Activated T-cell treated with anti-CD3 and anti-CD28 coated beads, Interleukin-2, amount 50 U/mL, for 1 hour (primary cell): ENCODE results near the gene MAP1B.
"Not testable (repeated sequence)": the region's sequence is repeated elsewhere in the genome, so short reads cannot be mapped to it uniquely, and the experiment has no call there.

Source experiments
- DNase-seq: peaks from one replicate; pipeline ENCODE4 v3.0.0-alpha.2; 2020

The MAP1B gene

DNA sequence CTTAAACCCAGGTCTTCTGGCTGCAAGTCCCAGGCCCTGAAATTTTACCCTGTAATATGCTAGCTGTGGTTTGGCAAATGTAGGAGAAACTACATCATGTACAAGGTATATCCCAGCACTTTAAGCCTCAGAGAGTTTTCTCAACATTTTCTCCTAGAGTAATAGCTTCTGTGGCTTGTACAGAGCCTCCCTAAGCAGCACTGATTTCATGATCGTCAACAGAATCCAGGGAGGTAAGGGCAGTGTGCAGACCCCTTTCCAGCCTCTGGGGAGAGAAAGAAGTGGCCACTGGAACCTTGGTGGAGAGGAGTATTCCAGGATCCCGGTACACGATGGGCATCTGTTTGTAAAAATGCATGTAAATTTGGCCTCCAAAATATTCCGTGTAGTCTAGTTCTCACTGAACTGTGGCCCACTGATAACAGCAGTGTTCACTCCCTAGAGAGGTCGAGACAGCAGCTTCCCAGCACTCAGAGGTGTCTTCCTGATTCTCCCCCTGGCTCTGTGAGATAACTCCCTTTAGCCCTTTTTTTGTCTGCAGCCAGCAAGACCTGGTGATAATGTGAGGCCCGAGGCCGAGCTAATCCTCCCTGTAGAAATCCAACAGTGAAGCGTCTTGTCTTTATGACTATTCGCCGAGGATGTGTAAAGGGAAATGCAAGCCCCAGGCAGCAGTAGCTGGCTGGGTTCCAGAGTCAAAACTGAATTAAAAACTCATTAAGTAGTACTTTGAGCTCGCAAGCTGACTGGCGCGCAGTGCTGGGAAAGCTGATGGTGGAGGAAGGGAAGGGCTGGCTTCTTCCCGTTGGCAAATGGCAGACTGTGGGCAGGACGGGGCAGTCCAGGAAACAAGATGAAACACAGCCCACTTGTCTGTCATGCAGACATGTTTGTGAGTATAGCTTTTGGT, 59.0 kb downstream of the MAP1B start:
- DNase-seq = no peak

DNA sequence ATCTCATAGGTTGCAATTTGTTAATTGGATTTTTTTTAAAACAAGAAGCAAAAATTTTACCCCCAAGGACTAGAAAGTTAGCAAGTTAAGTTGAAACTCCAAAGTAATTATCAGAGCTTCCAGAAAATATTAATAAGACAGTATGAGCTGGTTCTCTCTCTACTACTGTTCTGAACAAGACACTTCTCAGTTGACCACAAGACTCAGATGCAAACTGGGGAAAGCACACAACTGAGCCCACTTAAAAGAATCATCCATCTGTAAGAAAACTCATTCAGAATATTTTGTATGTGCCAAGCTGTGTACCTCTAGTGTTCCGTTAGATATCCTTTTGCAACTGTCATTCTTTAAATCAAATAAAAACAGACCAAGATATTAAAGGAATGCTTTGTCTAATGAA, 60.0 kb downstream of the MAP1B start:
- no peak for DNase-seq

DNA sequence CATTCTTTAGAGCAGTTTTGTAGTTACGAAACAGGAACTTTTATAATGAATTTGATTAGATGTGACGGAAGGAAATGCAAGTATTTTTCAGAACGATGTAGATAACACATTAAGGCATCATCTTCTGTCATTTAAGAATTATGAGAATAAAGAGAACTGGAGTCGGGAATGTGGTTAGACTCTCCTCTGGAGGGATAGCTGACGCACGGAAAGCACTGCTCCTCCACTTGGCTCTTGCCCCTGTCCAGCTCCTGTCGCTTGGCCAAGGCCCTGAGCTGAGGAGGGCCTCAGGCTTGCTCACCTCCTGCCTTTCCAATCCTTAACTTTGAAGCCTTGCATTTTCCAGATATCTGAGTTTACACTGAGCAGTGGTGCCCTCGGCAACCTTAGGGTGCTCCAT, 60.5 kb downstream of the MAP1B start:
- no peak for DNase-seq

DNA sequence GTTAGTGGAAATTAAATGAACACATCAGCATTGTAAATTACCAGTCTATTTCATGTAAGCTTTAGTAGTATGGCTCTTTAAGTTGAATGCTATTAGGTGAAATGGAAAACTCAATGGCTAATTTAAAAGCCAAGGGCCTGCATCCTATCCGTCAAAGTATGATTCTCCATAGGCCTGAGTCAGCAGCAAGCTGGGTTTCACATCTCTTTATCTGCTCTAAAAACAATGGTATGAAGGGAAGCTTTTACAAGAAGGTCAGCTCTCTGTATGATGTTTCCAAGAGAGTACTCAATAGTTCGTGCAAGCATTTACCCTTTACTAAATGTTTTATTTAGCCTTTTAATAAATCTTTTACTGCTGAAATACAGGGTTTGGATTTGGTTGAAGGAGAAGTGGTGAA, 62.8 kb downstream of the MAP1B start:
- no peak for DNase-seq

DNA sequence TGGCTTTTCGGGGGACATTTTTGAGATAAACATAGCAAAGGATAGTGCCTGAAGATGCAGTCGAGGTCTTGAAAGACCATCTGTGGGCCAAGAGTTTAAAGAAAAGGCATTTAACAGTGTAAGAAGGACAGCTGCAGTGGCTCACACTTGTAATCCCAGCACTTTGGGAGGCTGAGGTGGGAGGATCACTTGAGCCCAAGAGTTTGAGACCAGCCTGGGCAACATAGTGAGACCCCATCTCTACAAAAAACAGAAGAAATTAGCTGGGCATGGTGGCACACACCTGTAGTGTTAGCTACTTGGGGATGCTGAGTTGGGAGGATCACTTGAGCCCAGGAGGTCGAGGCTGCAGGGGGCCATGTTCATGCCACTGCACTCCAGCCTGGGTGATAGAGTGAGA, 63.9 kb downstream of the MAP1B start:
- DNase-seq = not testable (repeated sequence)

DNA sequence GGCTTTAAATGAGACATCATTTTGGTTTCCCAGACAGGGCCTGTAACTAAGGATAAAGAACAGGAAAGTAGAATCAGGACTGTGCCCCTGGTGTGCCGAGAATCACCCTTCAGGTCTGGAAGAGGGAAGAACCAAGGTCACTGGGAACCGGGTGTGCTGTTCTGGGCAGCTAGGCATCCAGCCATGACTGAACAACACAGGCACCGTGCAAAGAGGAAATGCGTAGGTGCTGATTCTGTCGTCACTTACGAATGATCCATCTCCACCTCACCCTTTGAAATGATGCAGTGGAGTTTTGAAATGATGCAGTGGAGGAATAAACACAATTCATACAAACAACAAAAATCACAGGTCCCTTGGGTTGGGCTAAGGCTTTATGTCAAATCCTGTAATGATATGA, 64.4 kb downstream of the MAP1B start:
- no peak for DNase-seq

DNA sequence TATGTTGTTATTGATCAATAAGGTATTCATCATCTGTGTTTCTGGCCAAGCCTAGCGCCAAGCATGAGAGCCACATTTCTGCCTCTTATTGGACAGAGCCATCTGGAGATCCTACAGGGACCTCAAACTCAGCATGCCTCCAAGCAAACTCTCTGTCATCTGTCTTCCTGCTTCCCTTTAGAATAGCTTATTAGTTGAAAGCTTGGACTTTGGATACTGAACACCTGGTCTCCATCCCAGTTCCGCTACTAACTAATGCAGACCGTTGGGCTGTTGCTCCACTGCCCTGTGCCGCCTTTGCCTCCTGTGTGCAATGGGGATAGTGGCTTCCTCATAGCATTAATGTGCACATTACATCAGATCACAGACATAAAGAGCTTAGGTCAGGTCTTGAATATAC, 65.5 kb downstream of the MAP1B start:
- DNase-seq = no peak

DNA sequence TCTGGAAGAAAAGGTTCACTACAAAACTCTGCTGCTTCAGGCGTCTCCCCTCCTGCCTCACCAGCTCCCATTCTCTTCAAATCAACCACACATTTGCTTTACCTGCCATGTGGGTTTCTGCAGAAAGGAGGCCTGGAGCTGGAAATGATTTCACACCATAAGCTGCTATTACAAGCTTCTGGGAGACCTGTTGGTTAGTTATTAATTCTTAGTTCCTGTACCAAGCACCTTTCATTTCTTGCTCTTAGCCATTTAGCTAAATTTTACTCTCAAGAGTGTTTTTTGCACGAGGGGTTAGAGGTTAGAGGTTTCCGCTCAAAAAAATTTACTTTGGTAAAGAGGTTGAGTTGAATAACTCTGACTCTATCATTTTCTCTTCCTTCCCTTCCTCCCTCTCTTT, 70.3 kb downstream of the MAP1B start:
- no peak for DNase-seq

DNA sequence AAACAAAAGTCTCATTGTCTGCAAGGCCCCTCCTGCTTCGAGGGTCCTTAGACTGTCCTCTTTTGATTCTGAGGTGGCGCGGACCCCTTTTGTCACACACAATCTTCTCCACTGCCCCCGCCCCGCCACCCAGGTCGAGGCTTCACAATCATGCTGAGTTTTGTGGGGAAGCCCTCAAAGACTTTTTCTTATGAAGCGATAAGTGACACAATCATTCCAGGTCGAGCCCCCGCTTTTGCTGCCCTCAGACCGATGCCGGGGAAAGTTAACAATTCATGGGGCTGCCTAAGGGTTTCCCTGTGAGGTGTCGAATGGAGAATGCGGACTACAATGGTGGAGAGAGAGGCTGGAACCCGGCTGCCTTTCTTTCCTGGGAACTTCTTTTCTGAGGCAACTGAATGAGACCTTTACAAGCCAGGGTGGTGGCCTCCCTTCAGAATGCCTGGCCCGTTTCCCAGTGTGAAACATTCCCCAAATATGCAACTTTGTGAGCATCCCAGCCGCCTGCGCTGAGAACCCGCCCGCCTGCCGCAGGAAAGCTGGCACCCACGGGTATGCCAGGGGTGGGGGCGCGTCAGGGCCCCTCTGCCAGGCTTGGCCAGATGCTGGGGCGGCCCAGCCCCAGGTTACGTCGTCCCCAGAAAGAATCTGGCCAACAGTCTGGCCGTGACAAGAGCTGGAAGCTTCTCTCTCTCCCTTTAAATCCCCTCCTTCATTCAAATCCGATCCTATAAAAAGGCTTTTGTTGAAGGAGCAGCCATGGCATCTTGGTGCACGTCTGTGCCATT, 71.9 kb downstream of the MAP1B start:
- no peak for DNase-seq

DNA sequence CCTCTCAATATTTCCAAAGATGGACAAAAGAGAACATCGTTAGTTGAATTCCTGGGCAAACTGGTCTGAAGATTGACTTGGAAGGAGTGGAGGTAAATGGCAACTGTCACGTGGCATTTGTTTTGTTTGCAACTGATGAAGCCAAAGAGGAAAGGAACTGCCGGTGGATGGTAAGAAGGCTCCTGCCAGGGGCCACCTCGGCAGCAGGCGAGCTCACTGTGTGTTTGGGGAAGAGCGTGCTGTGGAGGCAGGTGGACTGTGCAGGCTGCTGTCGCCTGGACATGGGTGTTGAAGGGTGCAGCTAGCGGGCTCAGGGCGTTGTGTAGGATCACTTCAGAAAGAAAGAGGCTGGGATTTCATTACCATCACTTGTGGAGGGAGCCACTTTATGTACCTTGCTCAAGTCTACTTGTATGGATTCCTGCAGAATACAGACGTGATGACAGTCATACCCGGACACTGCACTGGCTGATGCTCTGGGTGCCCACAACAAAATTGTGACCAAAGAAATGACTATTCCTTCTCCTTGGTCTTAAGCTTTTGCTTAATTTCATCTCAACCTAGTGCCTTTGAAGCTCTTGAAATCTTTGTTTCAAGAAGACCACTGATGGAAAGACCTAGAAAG, 72.7 kb downstream of the MAP1B start:
- DNase-seq = no peak

DNA sequence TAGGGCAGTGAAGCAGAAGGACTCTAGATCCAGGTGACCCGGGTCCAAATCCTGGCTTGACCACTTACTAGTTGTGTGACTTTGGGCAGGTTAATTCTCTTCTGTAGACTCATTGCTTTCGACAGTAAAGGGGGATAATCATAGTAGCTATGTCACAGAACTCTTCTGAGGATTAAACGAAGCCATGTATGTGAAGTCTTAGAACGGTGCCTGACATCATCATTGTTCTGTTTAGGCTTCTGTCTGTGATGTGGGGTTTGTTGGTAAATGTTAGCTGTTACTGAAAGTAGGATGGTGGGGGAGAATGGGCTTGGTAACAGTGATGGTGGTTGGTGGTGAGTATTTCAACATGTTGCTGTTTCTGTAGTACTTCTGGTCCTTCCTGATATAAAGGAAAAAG, 73.7 kb downstream of the MAP1B start:
- DNase-seq = no peak

DNA sequence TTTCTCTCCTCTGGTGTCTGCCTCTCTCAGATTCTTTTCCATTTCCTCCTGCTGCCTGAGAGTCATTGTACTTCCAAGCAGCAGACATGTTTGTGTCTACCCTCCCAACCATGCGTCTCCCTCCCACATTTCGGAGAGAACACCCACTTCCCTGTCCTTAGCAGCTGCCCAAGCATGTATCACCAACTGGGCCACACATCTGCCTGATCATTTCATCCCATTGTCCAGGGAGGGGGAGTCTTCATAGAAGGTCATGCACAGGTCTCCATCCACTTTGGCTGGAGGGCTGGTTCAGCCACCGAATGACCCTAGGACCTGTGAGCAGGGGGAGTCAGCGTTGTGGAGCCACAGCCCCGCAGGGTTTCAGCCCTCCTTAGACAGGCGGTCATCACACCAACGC, 75.4 kb downstream of the MAP1B start:
- DNase-seq = no peak

DNA sequence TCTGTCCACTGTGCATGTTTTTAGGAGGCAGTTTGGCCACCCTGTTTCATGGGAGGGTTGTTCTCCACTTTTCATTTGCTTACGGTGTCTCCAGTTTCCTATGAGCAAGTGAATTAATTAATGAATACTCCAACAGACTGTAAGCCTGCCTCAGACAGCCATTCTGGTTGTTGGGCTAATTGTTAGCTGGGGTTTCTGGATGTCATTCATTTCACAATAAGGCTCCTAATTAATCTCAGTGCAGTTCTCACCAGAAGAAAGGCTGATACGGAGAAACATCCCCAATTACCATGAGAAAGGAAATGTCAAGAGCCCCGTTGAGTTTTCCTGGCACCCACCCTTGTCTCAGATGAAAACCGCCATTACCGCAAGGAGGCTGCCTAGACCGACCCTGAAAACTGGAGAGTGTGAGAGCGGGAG, 75.8 kb downstream of the MAP1B start:
- no peak for DNase-seq

DNA sequence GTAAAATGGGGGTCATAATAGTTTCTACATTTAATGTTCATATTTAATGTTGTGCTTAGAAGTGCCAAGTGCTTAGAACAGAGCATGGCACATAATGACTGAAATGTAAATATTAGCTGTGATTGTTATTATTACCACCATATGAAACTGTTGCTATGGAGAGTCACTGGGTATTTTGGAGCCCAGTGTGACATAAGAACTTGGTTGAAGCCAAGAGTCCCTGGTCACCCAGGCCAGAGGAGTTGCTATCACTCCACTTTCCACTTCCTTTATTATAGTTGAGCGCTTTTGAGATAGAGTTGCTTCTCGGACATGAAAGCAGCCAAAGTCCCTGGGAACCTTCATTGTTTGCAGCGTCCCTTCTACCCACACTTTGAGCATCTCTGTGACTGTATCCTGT, 77.1 kb downstream of the MAP1B start:
- DNase-seq = no peak

DNA sequence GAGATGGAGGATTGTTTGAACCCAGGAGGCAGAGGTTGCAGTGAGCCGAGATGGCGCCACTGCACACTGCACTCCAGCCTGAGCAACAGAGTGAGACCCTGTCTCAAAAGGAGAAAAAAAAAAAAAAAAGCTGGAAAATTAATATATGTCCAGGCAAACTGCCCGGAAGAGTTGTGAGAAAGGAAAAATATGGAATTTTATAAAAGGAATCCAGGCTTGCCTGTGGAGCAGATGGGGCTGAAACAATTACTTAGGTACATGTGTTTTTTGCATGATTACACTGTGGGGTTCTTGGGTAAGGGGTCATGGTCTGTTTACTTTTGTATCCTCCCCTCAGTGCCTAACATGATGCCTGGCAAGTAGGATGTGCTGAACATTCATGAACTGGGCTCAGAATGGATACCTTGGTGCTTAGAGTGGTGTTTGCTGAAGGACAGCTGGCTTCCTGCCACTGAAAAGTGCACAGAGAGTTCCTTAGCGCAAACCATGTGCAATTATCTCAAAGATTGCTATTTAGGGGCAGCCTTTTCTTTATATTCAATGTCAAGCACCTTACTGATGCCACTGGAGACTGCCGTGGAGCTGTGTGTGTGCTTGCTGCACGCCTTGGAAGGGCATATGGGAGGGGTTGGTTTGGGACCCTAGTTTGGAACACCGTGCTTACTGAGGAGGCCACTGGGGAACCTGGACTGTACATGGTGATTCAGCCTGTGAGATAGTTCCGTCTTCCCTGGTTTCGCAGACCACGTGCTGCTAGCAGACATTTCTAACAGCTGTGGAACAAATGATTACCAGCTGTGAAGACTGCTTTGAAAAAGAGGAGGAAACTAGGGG, 78.4 kb downstream of the MAP1B start:
- DNase-seq = no peak

DNA sequence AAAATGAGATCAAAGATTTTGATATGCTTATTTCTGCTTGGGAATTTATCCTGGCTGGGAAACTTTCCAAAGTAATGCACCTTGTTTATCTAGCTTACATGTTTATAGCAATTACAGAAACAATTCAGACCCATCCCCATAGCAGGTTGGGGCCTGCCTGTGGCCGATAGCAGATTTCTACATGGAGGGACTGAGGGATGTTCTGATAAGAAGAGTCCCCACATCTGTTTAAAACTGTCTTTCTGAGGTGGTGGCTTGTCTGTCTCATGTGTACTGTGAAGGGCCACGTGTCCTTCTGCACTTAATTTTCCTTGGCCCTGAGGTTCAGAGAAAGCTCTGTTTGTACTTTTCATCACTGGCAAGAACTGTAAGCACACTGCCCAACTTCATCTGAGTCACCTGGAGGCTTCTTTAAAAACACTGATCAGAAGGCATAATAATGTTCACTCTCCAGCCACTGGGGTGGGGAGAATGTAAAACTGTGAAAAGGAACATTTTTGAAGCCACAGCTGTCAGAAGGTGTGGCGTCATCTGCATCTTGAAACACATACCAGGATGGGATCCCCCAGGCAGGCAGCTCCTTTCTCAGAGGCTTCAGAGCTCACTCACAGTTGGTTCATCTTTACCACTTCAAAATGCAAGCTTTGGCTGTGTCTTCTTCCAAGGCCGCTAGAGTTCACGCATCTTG, 80.3 kb downstream of the MAP1B start:
- no peak for DNase-seq

DNA sequence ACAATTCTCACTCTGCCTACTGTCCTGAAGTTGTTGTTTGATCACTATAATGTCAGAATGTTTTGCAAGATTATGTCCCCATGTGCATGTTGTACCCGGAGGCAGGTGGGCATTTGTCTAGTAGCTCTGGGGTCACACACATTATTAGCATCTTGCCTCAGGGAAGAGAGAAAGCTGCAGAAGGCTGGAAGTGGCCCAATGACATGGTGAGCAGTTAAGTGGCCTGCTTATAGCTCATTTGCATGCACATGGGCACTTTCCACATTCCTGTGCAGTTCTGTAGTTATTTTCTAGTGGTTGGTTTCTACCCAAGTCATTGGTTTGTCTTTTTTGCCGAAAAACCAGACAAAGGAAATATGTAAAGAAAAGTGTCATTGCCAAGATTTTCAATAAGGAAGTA, 80.9 kb downstream of the MAP1B start:
- no peak for DNase-seq

DNA sequence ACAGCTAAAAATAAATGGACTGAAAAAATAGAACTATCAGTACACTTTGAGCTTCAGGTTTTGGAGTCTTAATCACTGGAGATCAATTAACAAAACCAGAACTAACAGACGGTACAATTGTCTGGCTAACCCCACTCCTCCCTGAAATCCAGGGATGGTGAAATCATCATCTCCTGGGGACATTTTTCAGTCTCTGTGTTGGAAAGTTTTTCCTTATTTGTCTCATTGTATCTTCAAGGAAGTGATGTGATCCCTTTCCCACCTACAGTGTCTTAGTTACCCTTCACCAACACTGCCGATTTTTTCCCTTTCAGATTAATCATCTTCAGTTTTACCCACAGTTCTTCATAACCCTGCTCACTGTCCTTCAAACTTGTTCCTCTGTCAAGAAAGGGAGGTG, 81.9 kb downstream of the MAP1B start:
- no peak for DNase-seq

DNA sequence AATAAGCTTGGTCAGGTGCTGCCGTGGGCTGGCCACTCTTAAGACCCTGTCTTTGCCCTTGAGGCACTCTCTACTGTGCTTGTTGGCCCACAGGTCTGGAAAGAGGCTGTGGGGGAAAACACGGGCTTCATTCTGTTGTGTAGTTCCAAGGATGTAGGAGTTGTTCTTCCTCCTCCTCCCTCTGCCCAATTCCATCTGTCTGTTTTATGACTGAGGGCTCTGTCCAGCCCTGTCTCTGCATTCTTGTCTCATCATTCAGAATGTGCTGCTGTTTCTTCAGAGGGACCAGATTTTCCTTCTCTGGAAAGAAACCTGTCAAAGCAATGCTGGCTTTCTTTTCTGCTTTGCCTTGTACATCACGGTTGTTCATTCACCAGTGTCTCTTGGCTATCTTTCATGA, 84.1 kb downstream of the MAP1B start:
- DNase-seq = no peak

DNA sequence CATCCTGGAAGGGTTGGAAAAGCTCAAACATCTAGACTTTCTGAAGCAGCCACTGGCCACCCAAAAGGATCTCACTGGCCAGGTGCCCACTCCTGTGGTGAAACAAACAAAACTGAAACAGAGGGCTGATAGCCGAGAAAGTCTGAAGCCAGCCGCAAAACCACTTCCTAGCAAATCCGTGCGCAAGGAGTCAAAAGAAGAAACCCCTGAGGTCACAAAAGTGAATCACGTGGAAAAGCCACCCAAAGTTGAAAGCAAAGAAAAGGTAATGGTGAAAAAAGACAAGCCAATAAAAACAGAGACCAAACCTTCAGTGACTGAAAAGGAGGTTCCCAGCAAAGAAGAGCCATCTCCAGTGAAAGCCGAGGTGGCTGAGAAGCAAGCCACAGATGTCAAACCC, 87.6 kb downstream of the MAP1B start:
- no peak for DNase-seq

DNA sequence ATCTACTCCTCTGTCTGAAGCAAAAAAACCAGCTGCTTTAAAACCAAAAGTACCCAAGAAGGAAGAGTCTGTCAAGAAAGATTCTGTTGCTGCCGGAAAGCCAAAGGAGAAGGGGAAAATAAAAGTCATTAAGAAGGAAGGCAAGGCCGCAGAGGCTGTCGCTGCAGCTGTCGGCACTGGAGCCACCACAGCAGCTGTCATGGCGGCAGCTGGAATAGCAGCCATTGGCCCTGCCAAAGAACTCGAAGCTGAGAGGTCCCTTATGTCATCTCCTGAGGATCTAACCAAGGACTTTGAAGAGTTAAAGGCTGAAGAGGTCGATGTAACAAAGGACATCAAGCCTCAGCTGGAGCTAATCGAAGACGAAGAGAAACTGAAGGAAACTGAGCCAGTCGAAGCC, 88.3 kb downstream of the MAP1B start:
- DNase-seq = no peak

DNA sequence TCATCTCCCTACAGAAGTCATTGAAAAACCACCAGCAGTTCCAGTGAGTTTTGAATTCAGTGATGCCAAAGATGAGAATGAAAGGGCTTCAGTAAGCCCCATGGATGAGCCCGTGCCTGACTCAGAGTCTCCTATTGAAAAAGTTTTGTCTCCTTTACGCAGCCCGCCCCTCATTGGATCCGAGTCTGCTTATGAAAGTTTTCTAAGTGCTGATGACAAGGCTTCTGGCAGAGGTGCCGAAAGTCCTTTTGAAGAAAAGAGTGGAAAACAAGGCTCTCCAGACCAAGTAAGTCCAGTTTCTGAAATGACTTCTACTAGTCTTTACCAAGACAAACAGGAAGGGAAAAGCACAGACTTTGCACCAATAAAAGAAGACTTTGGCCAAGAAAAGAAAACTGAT, 90.1 kb downstream of the MAP1B start:
- DNase-seq = no peak
